ENCODE results near the gene KDM4D.
"Not testable (repeated sequence)": the region's sequence is repeated elsewhere in the genome, so short reads cannot be mapped to it uniquely, and the experiment has no call there.

Gene KDM4D

GRCh38 chr11:94974178-94974577 lies 669 bp downstream of the KDM4D start:
- peak overlapping the region; percentile 97 for H3K27ac Mint-ChIP-seq
- H3K9me3 Mint-ChIP-seq: no peaks in the 10 kb centered on the region
- H3K4me3 Mint-ChIP-seq: peak overlapping the region; percentile 97
- H3K4me1 Mint-ChIP-seq (ENCODE audit: low read depth): peaks cover 6% of the 10 kb centered on the region
- H3K36me3 Mint-ChIP-seq (ENCODE audit: low read depth): peaks cover 35% of the 10 kb centered on the region
- peaks cover 7% of the 10 kb centered on the region for H3K27me3 Mint-ChIP-seq
- intact Hi-C loops (cut with micrococcal nuclease): loop anchor here (5.0 to 10.0 kb wide), 5 partner anchors 178 to 1312 kb away; partner anchors contain the start of genes ANKRD49, CEP295, FAM76B and MRE11

- peaks cover 21% of the 10 kb centered on the region for H3K36me3 Mint-ChIP-seq (ENCODE audit: low read depth)
- intact Hi-C loops (cut with micrococcal nuclease): loop anchor here (10.0 kb wide), 1 partner anchor 481 kb away; the partner anchor contains the start of genes ANKRD49 and MRE11
- no peak overlapping the region for H3K4me3 Mint-ChIP-seq
Observed at GRCh38 chr11:94975599-94975998, 2.1 kb downstream of the KDM4D start.

GRCh38 chr11:94987378-94987777 lies 13.9 kb downstream of the KDM4D start:
- H3K9me3 Mint-ChIP-seq: no peaks in the 10 kb centered on the region
- intact Hi-C loops (cut with micrococcal nuclease): no loop called here
- no peak overlapping the region for H3K4me3 Mint-ChIP-seq
- no peak overlapping the region for H3K27ac Mint-ChIP-seq
- no peaks in the 10 kb centered on the region for H3K36me3 Mint-ChIP-seq (ENCODE audit: low read depth)
- H3K27me3 Mint-ChIP-seq: peaks cover 15% of the 10 kb centered on the region
- no peaks in the 10 kb centered on the region for H3K4me1 Mint-ChIP-seq (ENCODE audit: low read depth)

More at GRCh38 chr11:94975599-94975998, 2.1 kb downstream of the KDM4D start:
- Mint-ChIP-seq H3K27ac (no peak overlapping the region), H3K27me3 (peaks cover 7% of the 10 kb centered on the region), H3K9me3 (no peaks in the 10 kb centered on the region), H3K4me1 (ENCODE audit: low read depth) (peaks cover 5% of the 10 kb centered on the region)

GRCh38 chr11:94988748-94989147 lies 15.2 kb downstream of the KDM4D start:
- Mint-ChIP-seq H3K4me3 (no peak overlapping the region), H3K36me3 (ENCODE audit: low read depth) (no peaks in the 10 kb centered on the region), H3K9me3 (no peaks in the 10 kb centered on the region), H3K27me3 (peaks cover 15% of the 10 kb centered on the region), H3K27ac (no peak overlapping the region), H3K4me1 (ENCODE audit: low read depth) (no peaks in the 10 kb centered on the region)
- intact Hi-C loops (cut with micrococcal nuclease): no loop called here

GRCh38 chr11:94993400-94993943 lies 20.0 kb downstream of the KDM4D start:
- Mint-ChIP-seq H3K9me3 (no peaks in the 10 kb centered on the region), H3K27me3 (peaks cover 12% of the 10 kb centered on the region), H3K4me1 (ENCODE audit: low read depth) (no peaks in the 10 kb centered on the region), H3K4me3 (no peak overlapping the region), H3K27ac (no peak overlapping the region), H3K36me3 (ENCODE audit: low read depth) (no peaks in the 10 kb centered on the region)
- intact Hi-C loops (cut with micrococcal nuclease): no loop called here

GRCh38 chr11:94997437-94997836 lies 23.9 kb downstream of the KDM4D start:
- Mint-ChIP-seq H3K9me3 (peaks cover 9% of the 10 kb centered on the region), H3K27me3 (no peaks in the 10 kb centered on the region), H3K4me3 (no peak overlapping the region), H3K36me3 (ENCODE audit: low read depth) (no peaks in the 10 kb centered on the region), H3K4me1 (ENCODE audit: low read depth) (no peaks in the 10 kb centered on the region), H3K27ac (no peak overlapping the region)
- intact Hi-C loops (cut with micrococcal nuclease): no loop called here

- Mint-ChIP-seq H3K4me1 (ENCODE audit: low read depth) (no peaks in the 10 kb centered on the region), H3K27ac (no peak overlapping the region), H3K27me3 (no peaks in the 10 kb centered on the region), H3K9me3 (peaks cover 9% of the 10 kb centered on the region), H3K36me3 (ENCODE audit: low read depth) (no peaks in the 10 kb centered on the region), H3K4me3 (no peak overlapping the region)
- intact Hi-C loops (cut with micrococcal nuclease): no loop called here
Observed at GRCh38 chr11:94998285-94998684, 24.8 kb downstream of the KDM4D start.

GRCh38 chr11:95003716-95004115 lies 30.2 kb downstream of the KDM4D start:
- H3K9me3 Mint-ChIP-seq: peaks cover 9% of the 10 kb centered on the region
- peaks cover 5% of the 10 kb centered on the region for H3K27me3 Mint-ChIP-seq
- H3K27ac Mint-ChIP-seq: no peak overlapping the region
- intact Hi-C loops (cut with micrococcal nuclease): no loop called here
- no peaks in the 10 kb centered on the region for H3K4me1 Mint-ChIP-seq (ENCODE audit: low read depth)
- H3K4me3 Mint-ChIP-seq: no peak overlapping the region
- no peaks in the 10 kb centered on the region for H3K36me3 Mint-ChIP-seq (ENCODE audit: low read depth)

- no peaks in the 10 kb centered on the region for H3K4me1 Mint-ChIP-seq (ENCODE audit: low read depth)
- intact Hi-C loops (cut with micrococcal nuclease): no loop called here
- no peak overlapping the region for H3K27ac Mint-ChIP-seq
- no peak overlapping the region for H3K4me3 Mint-ChIP-seq
- no peaks in the 10 kb centered on the region for H3K9me3 Mint-ChIP-seq
- H3K36me3 Mint-ChIP-seq (ENCODE audit: low read depth): no peaks in the 10 kb centered on the region
- H3K27me3 Mint-ChIP-seq: peaks cover 5% of the 10 kb centered on the region
Observed at GRCh38 chr11:95005642-95006041, 32.1 kb downstream of the KDM4D start.

GRCh38 chr11:95011376-95011775 lies 37.9 kb downstream of the KDM4D start:
- Mint-ChIP-seq H3K36me3 (ENCODE audit: low read depth) (no peaks in the 10 kb centered on the region), H3K4me1 (ENCODE audit: low read depth) (no peaks in the 10 kb centered on the region), H3K9me3 (no peaks in the 10 kb centered on the region), H3K4me3 (no peak overlapping the region), H3K27ac (no peak overlapping the region), H3K27me3 (peaks cover 7% of the 10 kb centered on the region)
- intact Hi-C loops (cut with micrococcal nuclease): no loop called here

GRCh38 chr11:95014184-95014821 lies 40.8 kb downstream of the KDM4D start:
- no peaks in the 10 kb centered on the region for H3K4me1 Mint-ChIP-seq (ENCODE audit: low read depth)
- no peak overlapping the region for H3K27ac Mint-ChIP-seq
- no peaks in the 10 kb centered on the region for H3K9me3 Mint-ChIP-seq
- no peaks in the 10 kb centered on the region for H3K36me3 Mint-ChIP-seq (ENCODE audit: low read depth)
- peaks cover 5% of the 10 kb centered on the region for H3K27me3 Mint-ChIP-seq
- intact Hi-C loops (cut with micrococcal nuclease): no loop called here
- H3K4me3 Mint-ChIP-seq: no peak overlapping the region

- Mint-ChIP-seq H3K36me3 (ENCODE audit: low read depth) (no peaks in the 10 kb centered on the region), H3K27ac (no peak overlapping the region), H3K9me3 (no peaks in the 10 kb centered on the region), H3K27me3 (peaks cover 5% of the 10 kb centered on the region), H3K4me3 (no peak overlapping the region), H3K4me1 (ENCODE audit: low read depth) (no peaks in the 10 kb centered on the region)
- intact Hi-C loops (cut with micrococcal nuclease): no loop called here
Observed at GRCh38 chr11:95016139-95016538, 42.6 kb downstream of the KDM4D start.

- H3K4me1 Mint-ChIP-seq (ENCODE audit: low read depth); intact Hi-C loops (cut with micrococcal nuclease); H3K27ac Mint-ChIP-seq; H3K36me3 Mint-ChIP-seq (ENCODE audit: low read depth); H3K4me3 Mint-ChIP-seq; H3K27me3 Mint-ChIP-seq; H3K9me3 Mint-ChIP-seq: not testable (repeated sequence)
Observed at GRCh38 chr11:95021468-95021867, 48.0 kb downstream of the KDM4D start.

GRCh38 chr11:95024958-95025357 lies 51.4 kb downstream of the KDM4D start, which contains the start of gene KDM4E:
Gene KDM4E, plus strand, starts transcription at chr11:95025258. Its CDS starts 300 bp downstream, at chr11:95025558.
- Mint-ChIP-seq H3K4me3 (no peak within 1 kb of the TSS), H3K27me3 (no peaks in the 10 kb centered on the region), H3K36me3 (ENCODE audit: low read depth) (no peaks in the 10 kb centered on the region), H3K27ac (no peak within 1 kb of the TSS), H3K4me1 (ENCODE audit: low read depth) (no peaks in the 10 kb centered on the region), H3K9me3 (no peaks in the 10 kb centered on the region)
- intact Hi-C loops (cut with micrococcal nuclease): no loop called here

GRCh38 chr11:95025594-95025993 lies 52.1 kb downstream of the KDM4D start:
- H3K27me3 Mint-ChIP-seq; H3K4me1 Mint-ChIP-seq (ENCODE audit: low read depth); H3K9me3 Mint-ChIP-seq; H3K27ac Mint-ChIP-seq; H3K36me3 Mint-ChIP-seq (ENCODE audit: low read depth); H3K4me3 Mint-ChIP-seq; intact Hi-C loops (cut with micrococcal nuclease): not testable (repeated sequence)
